ENCODE data around the gene AIFM2.

DNA sequence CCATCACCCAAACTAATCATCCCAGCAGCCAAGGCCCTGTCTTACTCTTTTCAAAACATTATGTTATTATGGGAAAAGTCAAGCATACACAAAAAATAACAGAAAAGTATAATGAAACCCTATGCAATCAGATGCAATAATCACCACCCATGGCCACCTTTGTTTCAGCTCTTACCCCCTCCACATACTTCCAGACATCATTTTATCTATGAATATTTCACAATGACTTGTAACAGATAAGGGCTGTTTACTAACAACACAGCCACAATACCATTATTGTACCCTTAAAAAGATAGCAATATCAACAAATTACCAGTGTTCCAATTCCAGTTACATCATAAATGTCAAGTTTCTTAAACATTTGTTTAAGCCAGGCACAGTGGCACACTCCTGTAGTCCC is 35.2 kb downstream of the AIFM2 start:
- TF ChIP-seq POLR2A (IDR thresholded peaks at IDR 0.05): no peak
- TF ChIP-seq, protein P1, sequence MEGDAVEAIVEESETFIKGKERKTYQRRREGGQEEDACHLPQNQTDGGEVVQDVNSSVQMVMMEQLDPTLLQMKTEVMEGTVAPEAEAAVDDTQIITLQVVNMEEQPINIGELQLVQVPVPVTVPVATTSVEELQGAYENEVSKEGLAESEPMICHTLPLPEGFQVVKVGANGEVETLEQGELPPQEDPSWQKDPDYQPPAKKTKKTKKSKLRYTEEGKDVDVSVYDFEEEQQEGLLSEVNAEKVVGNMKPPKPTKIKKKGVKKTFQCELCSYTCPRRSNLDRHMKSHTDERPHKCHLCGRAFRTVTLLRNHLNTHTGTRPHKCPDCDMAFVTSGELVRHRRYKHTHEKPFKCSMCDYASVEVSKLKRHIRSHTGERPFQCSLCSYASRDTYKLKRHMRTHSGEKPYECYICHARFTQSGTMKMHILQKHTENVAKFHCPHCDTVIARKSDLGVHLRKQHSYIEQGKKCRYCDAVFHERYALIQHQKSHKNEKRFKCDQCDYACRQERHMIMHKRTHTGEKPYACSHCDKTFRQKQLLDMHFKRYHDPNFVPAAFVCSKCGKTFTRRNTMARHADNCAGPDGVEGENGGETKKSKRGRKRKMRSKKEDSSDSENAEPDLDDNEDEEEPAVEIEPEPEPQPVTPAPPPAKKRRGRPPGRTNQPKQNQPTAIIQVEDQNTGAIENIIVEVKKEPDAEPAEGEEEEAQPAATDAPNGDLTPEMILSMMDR (IDR thresholded peaks at IDR 0.05): no peak

Measured in heart left ventricle (tissue), 13 donors.